ENCODE measurements around the gene KRTAP11-1. TPM values are rescaled to one million over a fixed set of nuclear protein-coding genes. Genes with fewer than 3 reads are reported as not detected.

Gene KRTAP11-1
- total and polyA plus RNA-seq, 2 experiments from 2014 or later, result not detected

DNA sequence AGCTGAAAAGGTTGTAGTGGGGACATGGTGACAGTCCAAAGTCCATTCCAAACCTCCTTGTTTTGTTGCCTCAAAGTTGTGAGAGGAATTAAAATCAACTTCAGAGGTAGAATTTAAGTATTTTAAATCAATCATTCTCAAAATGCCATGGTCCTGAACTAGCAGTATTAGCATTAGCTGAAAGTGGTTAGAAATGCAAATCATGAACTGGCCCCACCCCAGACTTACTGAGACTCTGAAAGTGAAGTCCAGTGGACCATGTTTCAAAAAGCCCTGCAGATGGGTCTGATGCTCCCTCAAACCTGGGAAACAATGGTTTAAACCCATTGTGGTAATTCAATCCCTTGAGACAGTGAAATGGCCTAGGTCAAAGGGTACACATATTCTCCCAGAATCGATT is 36.2 kb upstream of the KRTAP11-1 start (continued):
- TF ChIP-seq, protein P1, sequence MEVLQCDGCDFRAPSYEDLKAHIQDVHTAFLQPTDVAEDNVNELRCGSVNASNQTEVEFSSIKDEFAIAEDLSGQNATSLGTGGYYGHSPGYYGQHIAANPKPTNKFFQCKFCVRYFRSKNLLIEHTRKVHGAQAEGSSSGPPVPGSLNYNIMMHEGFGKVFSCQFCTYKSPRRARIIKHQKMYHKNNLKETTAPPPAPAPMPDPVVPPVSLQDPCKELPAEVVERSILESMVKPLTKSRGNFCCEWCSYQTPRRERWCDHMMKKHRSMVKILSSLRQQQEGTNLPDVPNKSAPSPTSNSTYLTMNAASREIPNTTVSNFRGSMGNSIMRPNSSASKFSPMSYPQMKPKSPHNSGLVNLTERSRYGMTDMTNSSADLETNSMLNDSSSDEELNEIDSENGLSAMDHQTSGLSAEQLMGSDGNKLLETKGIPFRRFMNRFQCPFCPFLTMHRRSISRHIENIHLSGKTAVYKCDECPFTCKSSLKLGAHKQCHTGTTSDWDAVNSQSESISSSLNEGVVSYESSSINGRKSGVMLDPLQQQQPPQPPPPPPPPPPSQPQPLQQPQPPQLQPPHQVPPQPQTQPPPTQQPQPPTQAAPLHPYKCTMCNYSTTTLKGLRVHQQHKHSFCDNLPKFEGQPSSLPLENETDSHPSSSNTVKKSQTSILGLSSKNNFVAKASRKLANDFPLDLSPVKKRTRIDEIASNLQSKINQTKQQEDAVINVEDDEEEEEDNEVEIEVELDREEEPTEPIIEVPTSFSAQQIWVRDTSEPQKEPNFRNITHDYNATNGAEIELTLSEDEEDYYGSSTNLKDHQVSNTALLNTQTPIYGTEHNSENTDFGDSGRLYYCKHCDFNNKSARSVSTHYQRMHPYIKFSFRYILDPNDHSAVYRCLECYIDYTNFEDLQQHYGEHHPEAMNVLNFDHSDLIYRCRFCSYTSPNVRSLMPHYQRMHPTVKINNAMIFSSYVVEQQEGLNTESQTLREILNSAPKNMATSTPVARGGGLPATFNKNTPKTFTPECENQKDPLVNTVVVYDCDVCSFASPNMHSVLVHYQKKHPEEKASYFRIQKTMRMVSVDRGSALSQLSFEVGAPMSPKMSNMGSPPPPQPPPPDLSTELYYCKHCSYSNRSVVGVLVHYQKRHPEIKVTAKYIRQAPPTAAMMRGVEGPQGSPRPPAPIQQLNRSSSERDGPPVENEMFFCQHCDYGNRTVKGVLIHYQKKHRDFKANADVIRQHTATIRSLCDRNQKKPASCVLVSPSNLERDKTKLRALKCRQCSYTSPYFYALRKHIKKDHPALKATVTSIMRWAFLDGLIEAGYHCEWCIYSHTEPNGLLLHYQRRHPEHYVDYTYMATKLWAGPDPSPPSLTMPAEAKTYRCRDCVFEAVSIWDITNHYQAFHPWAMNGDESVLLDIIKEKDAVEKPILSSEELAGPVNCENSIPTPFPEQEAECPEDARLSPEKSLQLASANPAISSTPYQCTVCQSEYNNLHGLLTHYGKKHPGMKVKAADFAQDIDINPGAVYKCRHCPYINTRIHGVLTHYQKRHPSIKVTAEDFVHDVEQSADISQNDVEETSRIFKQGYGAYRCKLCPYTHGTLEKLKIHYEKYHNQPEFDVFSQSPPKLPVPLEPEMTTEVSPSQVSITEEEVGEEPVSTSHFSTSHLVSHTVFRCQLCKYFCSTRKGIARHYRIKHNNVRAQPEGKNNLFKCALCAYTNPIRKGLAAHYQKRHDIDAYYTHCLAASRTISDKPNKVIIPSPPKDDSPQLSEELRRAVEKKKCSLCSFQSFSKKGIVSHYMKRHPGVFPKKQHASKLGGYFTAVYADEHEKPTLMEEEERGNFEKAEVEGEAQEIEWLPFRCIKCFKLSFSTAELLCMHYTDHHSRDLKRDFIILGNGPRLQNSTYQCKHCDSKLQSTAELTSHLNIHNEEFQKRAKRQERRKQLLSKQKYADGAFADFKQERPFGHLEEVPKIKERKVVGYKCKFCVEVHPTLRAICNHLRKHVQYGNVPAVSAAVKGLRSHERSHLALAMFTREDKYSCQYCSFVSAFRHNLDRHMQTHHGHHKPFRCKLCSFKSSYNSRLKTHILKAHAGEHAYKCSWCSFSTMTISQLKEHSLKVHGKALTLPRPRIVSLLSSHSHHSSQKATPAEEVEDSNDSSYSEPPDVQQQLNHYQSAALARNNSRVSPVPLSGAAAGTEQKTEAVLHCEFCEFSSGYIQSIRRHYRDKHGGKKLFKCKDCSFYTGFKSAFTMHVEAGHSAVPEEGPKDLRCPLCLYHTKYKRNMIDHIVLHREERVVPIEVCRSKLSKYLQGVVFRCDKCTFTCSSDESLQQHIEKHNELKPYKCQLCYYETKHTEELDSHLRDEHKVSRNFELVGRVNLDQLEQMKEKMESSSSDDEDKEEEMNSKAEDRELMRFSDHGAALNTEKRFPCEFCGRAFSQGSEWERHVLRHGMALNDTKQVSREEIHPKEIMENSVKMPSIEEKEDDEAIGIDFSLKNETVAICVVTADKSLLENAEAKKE (CRISPR knock-in tag; IDR thresholded peaks at IDR 0.05), result no peak

DNA sequence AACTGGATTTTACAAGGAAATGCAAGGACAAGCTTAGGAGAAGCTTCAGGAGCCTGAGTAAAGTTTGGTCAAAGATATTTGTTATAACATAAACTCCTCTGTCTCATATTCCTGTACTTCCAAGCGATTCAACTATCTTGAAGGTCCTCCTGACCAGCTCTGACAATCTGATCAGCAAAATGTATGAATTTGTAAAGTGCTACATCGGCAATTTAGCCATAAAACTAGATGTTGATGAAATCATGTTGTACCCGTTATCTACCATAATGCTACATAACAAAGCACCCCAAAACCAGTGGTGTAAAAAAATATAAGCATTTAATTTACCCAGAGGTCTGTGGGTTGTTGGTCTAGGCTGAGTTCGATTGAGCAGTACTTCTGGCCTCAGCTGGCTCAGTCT is 19.5 kb upstream of the KRTAP11-1 start:
- Histone ChIP-seq H3K27ac (ENCODE audit: low read depth) (no peak overlapping the region), H3K9me2 (ENCODE audit: insufficient read depth) (no peaks in the 10 kb centered on the region), H3K27me3 (ENCODE audit: insufficient read depth) (no peaks in the 10 kb centered on the region), H2AFZ (no peak overlapping the region), H3F3A (replicated peaks; ENCODE audit: low read depth) (no peaks in the 10 kb centered on the region), H4K20me1 (replicated peaks; ENCODE audit: insufficient read depth) (no peaks in the 10 kb centered on the region), H3K4me2 (no peak overlapping the region), H3K4me3 (no peak overlapping the region), H3K79me2 (replicated peaks; ENCODE audit: insufficient read depth) (no peaks in the 10 kb centered on the region), H3K4me1 (ENCODE audit: insufficient read depth) (peaks cover 21% of the 10 kb centered on the region; the same call in 1 of the 2 replicates), H3K36me3 (ENCODE audit: insufficient read depth) (no peaks in the 10 kb centered on the region)
- no peak for DNase-seq (ENCODE audit: low spot score)
- no peak overlapping the region for H3K4me3 Mint-ChIP-seq
- H3K27ac Mint-ChIP-seq, result no peak overlapping the region
- peaks cover 38% of the 10 kb centered on the region for H3K4me1 Mint-ChIP-seq
- no peaks in the 10 kb centered on the region for H3K9me3 Mint-ChIP-seq
- no peaks in the 10 kb centered on the region for H3K27me3 Mint-ChIP-seq (ENCODE audit: insufficient read depth, low read depth, poor library complexity)
- no peak for ATAC-seq
- H3K36me3 Mint-ChIP-seq (ENCODE audit: low read depth), result no peaks in the 10 kb centered on the region
- TF ChIP-seq ZNF114 (CRISPR knock-in tag; IDR thresholded peaks at IDR 0.05) (no peak), ZNF331 (CRISPR knock-in tag; IDR thresholded peaks at IDR 0.05; ENCODE audit: low read depth) (no peak), EZH2 (IDR thresholded peaks at IDR 0.05; ENCODE audit: low read depth, unreplicated experiment) (no peak), POLR2AphosphoS5 (IDR thresholded peaks at IDR 0.05; ENCODE audit: low read depth) (no peak)
- TF ChIP-seq, protein P1 (CRISPR knock-in tag; IDR thresholded peaks at IDR 0.05), result no peak
- TF ChIP-seq, protein P2, sequence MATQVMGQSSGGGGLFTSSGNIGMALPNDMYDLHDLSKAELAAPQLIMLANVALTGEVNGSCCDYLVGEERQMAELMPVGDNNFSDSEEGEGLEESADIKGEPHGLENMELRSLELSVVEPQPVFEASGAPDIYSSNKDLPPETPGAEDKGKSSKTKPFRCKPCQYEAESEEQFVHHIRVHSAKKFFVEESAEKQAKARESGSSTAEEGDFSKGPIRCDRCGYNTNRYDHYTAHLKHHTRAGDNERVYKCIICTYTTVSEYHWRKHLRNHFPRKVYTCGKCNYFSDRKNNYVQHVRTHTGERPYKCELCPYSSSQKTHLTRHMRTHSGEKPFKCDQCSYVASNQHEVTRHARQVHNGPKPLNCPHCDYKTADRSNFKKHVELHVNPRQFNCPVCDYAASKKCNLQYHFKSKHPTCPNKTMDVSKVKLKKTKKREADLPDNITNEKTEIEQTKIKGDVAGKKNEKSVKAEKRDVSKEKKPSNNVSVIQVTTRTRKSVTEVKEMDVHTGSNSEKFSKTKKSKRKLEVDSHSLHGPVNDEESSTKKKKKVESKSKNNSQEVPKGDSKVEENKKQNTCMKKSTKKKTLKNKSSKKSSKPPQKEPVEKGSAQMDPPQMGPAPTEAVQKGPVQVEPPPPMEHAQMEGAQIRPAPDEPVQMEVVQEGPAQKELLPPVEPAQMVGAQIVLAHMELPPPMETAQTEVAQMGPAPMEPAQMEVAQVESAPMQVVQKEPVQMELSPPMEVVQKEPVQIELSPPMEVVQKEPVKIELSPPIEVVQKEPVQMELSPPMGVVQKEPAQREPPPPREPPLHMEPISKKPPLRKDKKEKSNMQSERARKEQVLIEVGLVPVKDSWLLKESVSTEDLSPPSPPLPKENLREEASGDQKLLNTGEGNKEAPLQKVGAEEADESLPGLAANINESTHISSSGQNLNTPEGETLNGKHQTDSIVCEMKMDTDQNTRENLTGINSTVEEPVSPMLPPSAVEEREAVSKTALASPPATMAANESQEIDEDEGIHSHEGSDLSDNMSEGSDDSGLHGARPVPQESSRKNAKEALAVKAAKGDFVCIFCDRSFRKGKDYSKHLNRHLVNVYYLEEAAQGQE (IDR thresholded peaks at IDR 0.05; ENCODE audit: unreplicated experiment), result no peak
